GM18526 (cell line): ENCODE results near the gene ZNF317.

Experiments
- POLR2A ChIP-seq: IDR thresholded peaks from 3 replicates; pipeline ENCODE4 v1.6.1; 2011; ENCODE audit not compliant: insufficient read length; ENCODE audit errors: extremely low read depth

The ZNF317 gene

GRCh38 chr19:9140159-9140874 lies at the start of gene ZNF317:
TSS of gene ZNF317 (plus strand) at chr19:9140397. CDS start at chr19:9156017, 15,620 bp downstream.
- TF ChIP-seq POLR2A, result peak; percentile 85

DNA sequence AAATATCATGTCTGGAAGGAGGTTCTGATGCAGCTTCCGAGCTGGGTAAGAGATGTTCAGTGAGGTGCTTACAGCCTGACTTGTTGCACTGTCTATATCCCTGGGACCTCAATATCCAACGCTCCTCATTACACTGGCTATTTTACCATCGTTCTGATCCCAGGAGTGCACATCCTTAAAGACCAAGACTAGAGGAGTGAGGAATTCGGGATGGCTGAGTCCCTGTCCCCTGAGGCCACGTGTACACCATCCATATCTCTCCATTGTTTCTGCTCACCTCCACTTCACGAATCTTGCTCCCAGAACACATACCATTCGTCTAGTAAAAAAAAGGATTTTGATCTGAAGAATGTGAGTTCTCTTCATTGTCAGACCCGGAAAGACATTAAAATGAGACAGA lies 32.8 kb upstream of the ZNF317 start, which contains the start of gene OR7G2:
Gene OR7G2 (minus strand): TSS at position 101 of the 400 bp plus-strand sequence. CDS start 4,232 bp downstream, outside the sequence.
- TF ChIP-seq POLR2A, result no peak

GRCh38 chr19:9109959-9110358 lies 30.2 kb upstream of the ZNF317 start:
- TF ChIP-seq POLR2A, result no peak

- TF ChIP-seq POLR2A, result no peak
Measured at GRCh38 chr19:9115307-9115813, 24.8 kb upstream of the ZNF317 start, which contains the start of gene OR7G1. TSS of gene OR7G1 (minus strand) at chr19:9115763. CDS start at chr19:9115763, 0 bp downstream.

- TF ChIP-seq POLR2A, result no peak
Measured at GRCh38 chr19:9116547-9116946, 23.6 kb upstream of the ZNF317 start.

DNA sequence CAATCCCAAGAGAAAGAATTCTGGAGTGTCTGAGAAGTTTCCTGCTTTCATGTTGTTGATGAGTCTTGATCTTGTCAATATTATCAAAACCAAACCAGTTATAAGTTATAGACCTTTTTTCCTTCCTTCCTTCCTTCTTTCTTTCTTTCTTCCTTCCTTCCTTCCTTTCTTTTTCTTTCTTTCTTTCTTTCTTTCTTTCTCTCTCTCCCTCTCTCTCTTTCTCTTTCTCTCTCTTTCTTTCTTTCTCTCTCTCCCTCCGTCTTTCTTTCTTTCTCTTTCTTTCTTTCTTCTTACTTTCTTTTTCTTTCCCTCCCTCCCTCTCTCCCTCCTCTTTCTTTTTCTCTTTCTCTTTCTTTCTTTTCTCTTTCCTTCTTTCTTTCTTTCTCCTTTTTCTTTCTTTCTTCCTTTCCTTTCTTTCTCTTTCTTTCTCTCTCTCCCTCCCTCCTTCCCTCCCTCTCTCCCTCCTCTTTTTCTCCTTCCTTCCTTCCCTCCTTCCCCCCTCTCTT lies 13.2 kb upstream of the ZNF317 start, which contains the start of gene OR7G3:
Gene OR7G3 (minus strand): TSS at position 51 of the 506 bp plus-strand sequence. CDS start 0 bp downstream, at position 51.
- TF ChIP-seq POLR2A, result no peak

- TF ChIP-seq POLR2A, result no peak
Measured at GRCh38 chr19:9128171-9128570, 12.0 kb upstream of the ZNF317 start.

DNA sequence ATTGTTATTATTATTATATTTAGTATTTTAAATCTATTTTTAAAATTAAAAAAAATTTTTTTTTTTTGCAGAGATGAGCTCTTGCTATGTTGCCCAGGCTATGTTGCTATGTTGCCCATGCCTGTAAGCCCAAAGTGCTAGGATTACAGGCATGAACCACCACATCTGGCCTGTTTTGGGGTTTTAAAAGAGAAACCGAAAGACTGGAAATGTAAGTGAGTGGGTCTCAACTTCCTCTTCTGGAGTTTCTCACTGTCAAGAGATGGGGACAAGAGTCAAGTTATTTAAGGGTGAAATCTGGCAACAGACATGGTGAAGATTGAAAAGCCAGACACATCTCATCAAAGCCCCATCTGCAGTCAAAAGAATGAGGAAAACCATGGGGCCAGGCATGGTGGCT lies 9.2 kb upstream of the ZNF317 start:
- TF ChIP-seq POLR2A, result no peak

DNA sequence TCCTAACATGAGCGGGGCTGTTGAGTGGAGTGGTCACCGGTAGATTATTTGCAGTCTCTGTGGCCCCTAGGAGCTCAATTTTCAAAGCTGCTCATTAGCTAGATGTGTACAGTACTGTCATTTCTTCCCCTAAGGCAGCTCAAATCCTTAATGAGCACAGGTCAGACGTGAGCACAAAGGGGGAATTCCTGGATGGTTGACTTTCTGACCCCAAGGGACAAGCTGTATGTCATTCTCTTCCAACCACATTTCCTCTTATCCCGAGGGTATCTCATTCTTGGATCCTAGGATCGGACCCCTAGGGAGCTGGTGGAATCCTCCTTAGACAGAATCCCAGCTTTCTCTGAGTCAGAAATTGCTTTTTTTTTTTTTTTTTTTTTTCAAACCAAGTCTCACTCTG lies 7.8 kb upstream of the ZNF317 start:
- no peak for TF ChIP-seq POLR2A

DNA sequence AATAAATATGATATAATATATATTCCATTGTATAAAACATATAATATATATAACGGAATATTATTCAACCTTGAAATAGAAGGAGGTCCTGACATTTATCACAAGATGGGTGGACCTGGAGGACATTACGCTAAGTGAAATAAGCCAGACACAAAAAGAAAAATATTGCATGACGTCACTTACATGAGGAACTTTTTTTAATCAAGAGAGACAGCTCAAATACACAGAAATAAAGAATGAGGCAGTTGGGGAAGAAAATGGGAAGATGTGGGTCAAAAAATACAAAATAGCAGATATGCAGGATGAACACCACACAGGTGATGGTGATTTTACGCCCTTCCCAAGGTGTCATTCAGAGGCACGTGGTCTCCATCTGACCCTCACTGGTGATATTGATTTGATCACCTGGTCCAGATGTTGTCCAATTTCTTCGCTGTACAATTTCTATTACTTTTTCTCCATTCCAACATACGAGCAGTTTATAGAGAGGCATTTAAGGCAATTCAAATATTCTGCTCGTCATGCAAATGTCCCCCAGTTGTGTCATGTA lies 513 bp upstream of the ZNF317 start:
- no peak for TF ChIP-seq POLR2A

DNA sequence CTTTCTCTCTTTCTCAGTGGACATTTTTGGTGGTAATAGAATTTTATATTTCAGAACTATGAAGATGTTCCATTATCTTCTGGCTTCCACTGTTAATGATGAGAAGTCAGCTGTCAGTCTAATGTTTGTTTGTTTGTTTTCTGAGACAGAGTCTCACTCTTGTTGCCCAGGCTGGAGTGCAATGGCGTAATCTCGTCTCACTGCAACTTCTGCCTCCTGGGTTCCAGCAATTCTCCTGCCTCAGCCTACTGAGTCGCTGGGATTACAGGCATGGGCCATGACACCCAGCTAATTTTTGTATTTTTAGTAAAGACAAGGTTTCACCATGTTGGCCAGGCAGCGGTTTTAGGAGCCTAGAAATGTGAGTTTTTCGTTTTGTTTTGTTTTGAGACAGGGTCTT lies 4.7 kb downstream of the ZNF317 start:
- TF ChIP-seq POLR2A, result no peak

GRCh38 chr19:9146882-9147281 lies 6.7 kb downstream of the ZNF317 start:
- no peak for TF ChIP-seq POLR2A

GRCh38 chr19:9148697-9149096 lies 8.5 kb downstream of the ZNF317 start:
- TF ChIP-seq POLR2A, result no peak

DNA sequence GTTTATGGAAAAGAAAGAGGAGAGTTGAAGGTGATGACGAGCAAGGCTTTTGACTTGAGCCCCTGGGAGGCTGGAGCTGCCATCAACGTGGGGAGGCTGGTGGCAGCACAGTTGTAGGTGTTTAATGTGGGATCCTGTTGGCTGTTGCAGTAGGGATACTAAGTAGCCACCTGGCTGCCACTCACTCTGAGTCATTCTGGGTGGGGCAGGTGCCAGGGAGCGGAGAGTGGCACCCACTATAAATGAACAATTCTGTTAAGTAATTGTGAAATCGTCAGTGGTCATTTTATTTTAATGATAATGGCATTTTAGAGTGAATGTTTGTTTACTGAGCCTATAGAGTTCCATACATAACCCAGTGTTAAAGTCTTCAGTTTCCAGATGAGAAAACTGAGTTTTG lies 9.8 kb downstream of the ZNF317 start:
- no peak for TF ChIP-seq POLR2A

DNA sequence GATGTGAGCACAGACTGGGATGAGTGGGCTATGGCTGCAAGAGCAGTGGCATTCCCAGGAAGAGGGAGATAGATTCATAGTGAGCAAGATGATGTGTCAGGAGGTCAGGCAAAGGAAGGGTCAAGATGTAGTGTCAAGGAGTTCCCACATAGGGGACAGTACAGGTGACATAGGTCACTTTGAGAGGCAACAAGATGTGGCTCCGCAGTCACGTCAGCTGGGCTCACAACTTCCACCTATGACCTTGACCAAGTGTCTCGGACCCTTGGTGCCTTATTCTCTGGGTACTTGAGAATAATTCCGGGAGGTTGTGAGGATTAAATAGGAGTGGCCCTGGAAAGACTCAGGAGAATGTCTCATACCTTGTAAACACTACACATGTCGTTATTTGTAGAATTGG lies 10.5 kb downstream of the ZNF317 start:
- no peak for TF ChIP-seq POLR2A

- no peak for TF ChIP-seq POLR2A
Measured at GRCh38 chr19:9151367-9151766, 11.2 kb downstream of the ZNF317 start.
